ENCODE results near the gene CXCL5.

DNA sequence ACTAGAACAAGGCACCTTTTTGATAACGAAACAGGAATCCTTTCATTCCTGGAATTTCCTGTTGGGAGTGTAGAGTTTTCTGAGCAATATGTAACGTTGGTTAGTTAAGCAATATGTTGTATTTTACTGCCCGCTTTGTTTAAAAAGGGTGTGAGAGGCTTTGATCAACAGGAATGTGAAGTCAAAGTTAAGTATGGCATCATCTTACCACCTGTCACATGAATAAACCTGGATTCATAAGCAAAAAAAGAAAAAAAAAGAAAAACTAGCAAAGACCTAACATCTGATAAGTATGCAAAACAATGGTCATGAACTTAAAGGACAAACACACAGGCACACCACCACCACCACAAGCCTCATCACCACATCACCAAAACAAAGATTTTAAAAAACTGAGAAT lies 7.1 kb upstream of the CXCL5 start:
- no peak for TF ChIP-seq CTCF (IDR thresholded peaks at IDR 0.05; ENCODE audit: insufficient read depth, low read length)
- no peak for TF ChIP-seq GABPA (IDR thresholded peaks at IDR 0.05; ENCODE audit: low read depth)
